Lower lobe of right lung (tissue), 2 donors: ENCODE measurements around the gene CD300E. TPM values are rescaled to one million over a fixed set of nuclear protein-coding genes. Genes with fewer than 3 reads are reported as not detected.

Source experiments
- ATAC-seq, 2 donors: fragments of 200-7000 bp; cut with Tn5 transposase; one replicate each; pipeline ENCODE4 v1.9.1; 2020 to 2022; ENCODE audit warnings: mild to moderate bottlenecking in 2 of 2, moderate library complexity in 2 of 2
- DNase-seq: peaks from one replicate; pipeline ENCODE4 v3.0.0-alpha.2; 2020
- H3K27ac ChIP-seq: fragments of 200-600 bp; one replicate; pipeline ENCODE4 v1.8.0; 2022
- H3K27me3 ChIP-seq: fragments of 200-600 bp; one replicate; pipeline ENCODE4 v1.8.0; 2022; ENCODE audit warnings: low read depth
- H3K36me3 ChIP-seq: fragments of 200-600 bp; one replicate; pipeline ENCODE4 v1.8.0; 2022; ENCODE audit warnings: mild to moderate bottlenecking
- H3K4me1 ChIP-seq: fragments of 200-600 bp; one replicate; pipeline ENCODE4 v1.8.0; 2022
- H3K4me3 ChIP-seq: fragments of 200-600 bp; one replicate; pipeline ENCODE4 v1.8.0; 2022; ENCODE audit warnings: mild to moderate bottlenecking
- H3K9me3 ChIP-seq: fragments of 200-600 bp; one replicate; pipeline ENCODE4 v1.8.0; 2022
- intact Hi-C: fragments of 100-400 bp; cut with DNase I; formaldehyde crosslinking; loops from one replicate; pipeline ENCODE4 v1.11.0; 2022
- total RNA-seq: library from RNA; stranded (reverse); fragmentation: NEBNext Ultra II Directional; extraction: Animal tissue kit (Norgen Biotek cat#: 25700); gene quantifications from one replicate; pipeline ENCODE4 v1.2.1, GENCODE V29; 2021
- TF ChIP-seq, protein P1 (sequence below): fragments of 200-600 bp; IDR thresholded peaks from one replicate; pipeline ENCODE4 v1.8.0; 2022; ENCODE audit warnings: antibody characterized with exemption, mild to moderate bottlenecking
- donor health status: DM: no; HTN: yes; CAD: no; lungs with severe emphysema.

Gene CD300E
- total RNA-seq, 1 donor from 2014 or later: 7.3 TPM

GRCh38 chr17:74599023-74599399 lies 24.5 kb downstream of the CD300E start:
- no peak for ATAC-seq
- Histone ChIP-seq H3K9me3 (no peaks in the 10 kb centered on the region), H3K36me3 (no peaks in the 10 kb centered on the region), H3K4me1 (peaks cover 7% of the 10 kb centered on the region), H3K27me3 (peaks cover 4% of the 10 kb centered on the region), H3K4me3 (no peak overlapping the region), H3K27ac (no peak overlapping the region)
- DNase-seq: no peak
- intact Hi-C loops: no loop called here
- TF ChIP-seq, protein P1, sequence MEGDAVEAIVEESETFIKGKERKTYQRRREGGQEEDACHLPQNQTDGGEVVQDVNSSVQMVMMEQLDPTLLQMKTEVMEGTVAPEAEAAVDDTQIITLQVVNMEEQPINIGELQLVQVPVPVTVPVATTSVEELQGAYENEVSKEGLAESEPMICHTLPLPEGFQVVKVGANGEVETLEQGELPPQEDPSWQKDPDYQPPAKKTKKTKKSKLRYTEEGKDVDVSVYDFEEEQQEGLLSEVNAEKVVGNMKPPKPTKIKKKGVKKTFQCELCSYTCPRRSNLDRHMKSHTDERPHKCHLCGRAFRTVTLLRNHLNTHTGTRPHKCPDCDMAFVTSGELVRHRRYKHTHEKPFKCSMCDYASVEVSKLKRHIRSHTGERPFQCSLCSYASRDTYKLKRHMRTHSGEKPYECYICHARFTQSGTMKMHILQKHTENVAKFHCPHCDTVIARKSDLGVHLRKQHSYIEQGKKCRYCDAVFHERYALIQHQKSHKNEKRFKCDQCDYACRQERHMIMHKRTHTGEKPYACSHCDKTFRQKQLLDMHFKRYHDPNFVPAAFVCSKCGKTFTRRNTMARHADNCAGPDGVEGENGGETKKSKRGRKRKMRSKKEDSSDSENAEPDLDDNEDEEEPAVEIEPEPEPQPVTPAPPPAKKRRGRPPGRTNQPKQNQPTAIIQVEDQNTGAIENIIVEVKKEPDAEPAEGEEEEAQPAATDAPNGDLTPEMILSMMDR: no peak

DNA sequence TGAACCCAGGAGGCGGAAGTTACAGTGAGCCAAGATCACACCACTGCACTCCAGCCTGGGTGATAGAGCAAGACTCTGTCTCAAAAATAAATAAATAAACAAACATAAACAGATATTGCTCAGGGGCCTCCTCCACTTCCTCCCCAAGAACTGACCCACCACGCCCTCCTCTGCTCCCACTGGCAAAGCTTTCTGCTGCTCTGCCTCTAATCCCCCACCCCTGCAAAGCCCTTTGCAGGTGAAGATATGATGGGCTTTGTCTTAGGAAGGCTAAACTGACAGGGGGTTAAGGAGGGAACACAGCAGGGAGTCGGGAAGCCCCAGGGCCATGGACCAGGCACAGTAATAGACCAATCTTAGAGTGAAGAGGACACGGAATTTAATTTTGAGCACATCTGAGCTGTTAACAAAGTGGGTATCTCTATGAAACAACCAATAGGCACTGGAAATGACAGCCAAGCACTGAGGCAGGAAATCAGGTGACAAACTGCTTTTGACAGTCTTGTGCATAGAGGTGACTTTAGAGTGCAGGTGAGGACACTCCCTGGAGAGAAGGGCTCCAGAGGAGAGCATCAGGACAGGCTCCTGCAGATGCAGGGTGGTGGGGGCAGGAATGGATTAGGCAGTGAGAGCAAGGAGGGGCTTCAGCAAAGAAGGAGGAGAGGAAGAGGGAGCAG lies 25.1 kb downstream of the CD300E start:
- no peak overlapping the region for H3K4me3 ChIP-seq
- H3K27ac ChIP-seq: no peak overlapping the region
- TF ChIP-seq, protein P1: no peak
- ATAC-seq: no peak
- no peak for DNase-seq
- peaks cover 7% of the 10 kb centered on the region for H3K4me1 ChIP-seq
- no peaks in the 10 kb centered on the region for H3K9me3 ChIP-seq
- intact Hi-C loops: no loop called here
- peaks cover 4% of the 10 kb centered on the region for H3K27me3 ChIP-seq
- no peaks in the 10 kb centered on the region for H3K36me3 ChIP-seq

DNA sequence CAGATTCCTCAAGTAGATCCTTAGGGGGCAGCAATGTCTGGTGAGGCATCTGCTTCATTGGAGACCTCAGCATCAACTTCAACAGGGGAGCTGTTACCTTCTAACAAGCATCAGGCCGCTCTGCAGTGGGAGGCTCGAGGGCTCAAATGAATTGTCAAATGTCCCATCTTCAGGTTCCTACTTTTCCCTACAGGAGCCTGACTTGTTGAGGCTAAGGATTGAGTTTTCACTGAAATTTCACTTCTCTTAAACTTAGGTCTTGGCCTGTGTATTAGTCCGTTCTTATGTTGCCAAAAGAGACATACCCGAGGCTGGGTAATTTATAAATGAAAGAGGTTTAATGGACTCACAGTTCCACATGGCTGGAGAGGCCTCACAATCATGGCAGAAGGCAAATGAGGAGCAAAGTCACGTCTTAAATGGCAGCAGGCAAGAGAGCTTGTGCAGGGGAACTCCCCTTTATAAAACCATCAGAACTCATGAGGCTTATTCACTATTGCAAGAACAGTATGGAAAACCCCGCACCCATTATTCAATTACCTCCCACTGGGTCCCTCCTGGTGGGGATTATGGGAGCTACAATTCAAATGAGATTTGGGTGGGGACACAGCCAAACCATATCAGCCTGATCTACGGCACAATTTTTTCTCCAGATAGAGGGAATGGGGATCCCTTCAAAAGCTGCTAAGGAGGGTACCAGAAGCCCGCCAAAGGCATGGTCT lies 26.3 kb downstream of the CD300E start:
- Histone ChIP-seq H3K27ac (no peak overlapping the region), H3K36me3 (no peaks in the 10 kb centered on the region), H3K4me3 (no peak overlapping the region), H3K9me3 (no peaks in the 10 kb centered on the region), H3K27me3 (peaks cover 4% of the 10 kb centered on the region), H3K4me1 (peaks cover 7% of the 10 kb centered on the region)
- intact Hi-C loops: no loop called here
- no peak for DNase-seq
- TF ChIP-seq, protein P1: no peak
- no peak for ATAC-seq

- Histone ChIP-seq H3K4me3 (no peak overlapping the region), H3K27ac (no peak overlapping the region), H3K36me3 (no peaks in the 10 kb centered on the region), H3K9me3 (no peaks in the 10 kb centered on the region), H3K27me3 (peaks cover 7% of the 10 kb centered on the region), H3K4me1 (peaks cover 7% of the 10 kb centered on the region)
- no peak for DNase-seq
- TF ChIP-seq, protein P1: no peak
- no peak for ATAC-seq
- intact Hi-C loops: no loop called here
Observed at GRCh38 chr17:74595037-74595750, 28.3 kb downstream of the CD300E start.

DNA sequence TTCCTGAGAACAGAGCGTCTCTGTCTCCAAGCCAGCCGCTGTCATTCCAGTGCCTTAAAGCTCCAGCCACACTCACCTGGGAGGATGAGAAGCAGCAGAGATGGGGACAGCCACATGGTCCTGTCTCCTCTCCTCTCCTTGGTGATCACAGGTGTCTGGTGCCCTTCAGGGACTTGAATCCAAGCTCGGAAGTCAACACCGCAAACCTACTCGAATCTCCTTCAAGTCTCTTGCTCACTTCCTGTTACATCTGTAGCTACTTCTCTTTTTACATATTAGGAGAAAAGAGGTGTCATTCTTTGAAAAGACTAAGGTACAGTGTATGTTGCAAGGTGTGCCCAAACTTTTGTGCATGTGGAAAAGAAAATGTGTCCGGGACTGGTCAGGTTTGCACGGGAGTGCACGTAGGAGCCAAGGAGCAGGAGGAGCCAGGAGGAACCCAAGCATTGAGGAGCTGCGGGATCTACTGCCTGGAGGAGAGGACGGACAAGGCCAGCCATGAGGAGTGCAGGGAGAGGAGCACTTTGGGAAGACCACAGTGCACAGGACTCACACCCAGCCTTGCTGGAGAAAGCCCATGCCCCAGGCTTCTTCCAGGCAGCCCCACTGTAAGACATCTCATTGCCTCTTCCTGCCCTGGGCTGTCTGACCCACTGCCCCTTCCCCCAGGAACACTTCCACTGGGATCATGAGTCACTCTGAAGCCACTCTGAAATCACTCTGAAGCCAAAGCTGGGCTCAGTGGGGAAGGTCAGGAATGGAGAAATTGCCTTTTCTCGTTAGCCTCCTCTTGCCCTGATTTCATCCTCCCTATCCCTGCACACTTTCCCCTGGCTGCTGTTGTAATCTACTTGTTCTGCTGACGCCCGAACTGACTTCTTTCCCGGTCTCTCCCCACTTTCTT lies 31.2 kb downstream of the CD300E start, which contains the start of gene CD300LD:
Gene CD300LD (minus strand): TSS at position 197 of the 904 bp plus-strand sequence. CDS start 81 bp downstream, at position 116.
- DNase-seq (no peak), ATAC-seq (peak in 1 of 2 donors; percentile 32)
- TF ChIP-seq, protein P1: no peak
- Histone ChIP-seq H3K27me3 (peaks cover 8% of the 10 kb centered on the region), H3K9me3 (no peaks in the 10 kb centered on the region), H3K4me1 (no peaks in the 10 kb centered on the region), H3K4me3 (no peak within 1 kb of the TSS), H3K27ac (no peak within 1 kb of the TSS), H3K36me3 (no peaks in the 10 kb centered on the region)
- intact Hi-C loops: no loop called here
